ENCODE measurements around the gene CREB3L4.

CREB3L4 gene

GRCh38 chr1:153967107-153967999 is at the start of gene CREB3L4:
TSS of gene CREB3L4 (plus strand) at chr1:153967902. CDS start at chr1:153968526, 624 bp downstream.
- peak; percentile 93 for DNase-seq (ENCODE audit: low spot score)

GRCh38 chr1:153919876-153920852 is 47.5 kb upstream of the CREB3L4 start:
- peak; percentile 51 for DNase-seq (ENCODE audit: low spot score)

DNA sequence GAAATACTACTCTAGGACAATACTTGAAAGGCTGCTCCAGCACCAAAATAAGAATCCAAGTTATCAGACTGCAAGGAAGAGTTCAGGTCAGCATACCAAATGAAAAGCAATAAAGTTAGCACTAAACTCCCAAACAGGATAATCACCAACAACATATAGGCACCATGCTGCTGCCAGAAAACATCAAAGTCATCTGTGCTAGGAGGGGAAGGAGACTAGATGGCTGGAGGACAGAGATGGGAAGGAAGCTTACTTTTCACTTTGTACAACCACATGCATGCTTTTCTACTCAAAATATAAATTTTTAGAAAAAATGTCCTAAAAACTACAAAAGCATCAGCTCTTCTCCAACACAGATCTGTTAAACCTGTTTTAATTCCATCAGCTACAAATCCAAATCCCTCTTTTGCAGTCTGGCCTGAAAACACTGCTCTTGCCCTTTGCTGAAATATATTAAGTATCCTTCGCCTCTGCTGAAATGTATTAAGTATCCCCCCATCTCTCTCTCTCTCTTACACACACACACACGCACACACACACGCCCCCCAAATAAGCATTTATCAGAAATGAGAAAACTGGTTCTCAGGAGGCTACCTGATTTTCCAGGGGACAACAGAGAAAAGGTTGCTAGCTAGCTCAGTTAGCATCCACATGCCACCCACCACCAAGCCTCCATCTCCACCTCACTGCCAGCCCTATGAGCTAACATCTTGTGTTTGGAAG is 46.5 kb upstream of the CREB3L4 start:
- no peak for DNase-seq (ENCODE audit: low spot score)

- DNase-seq (ENCODE audit: low spot score), result no peak
Measured at GRCh38 chr1:153921803-153922075, 46.0 kb upstream of the CREB3L4 start.

- peak; percentile 78 for DNase-seq (ENCODE audit: low spot score)
Measured at GRCh38 chr1:153922076-153922971, 45.4 kb upstream of the CREB3L4 start.

- peak; percentile 100 for DNase-seq (ENCODE audit: low spot score)
Measured at GRCh38 chr1:153922972-153923925, 44.5 kb upstream of the CREB3L4 start, which contains the start of gene GATAD2B. TSS of gene GATAD2B (minus strand) at chr1:153922972. CDS start at chr1:153828347, 94,625 bp downstream.

GRCh38 chr1:153926405-153926804 is 41.3 kb upstream of the CREB3L4 start:
- DNase-seq (ENCODE audit: low spot score), result no peak

DNA sequence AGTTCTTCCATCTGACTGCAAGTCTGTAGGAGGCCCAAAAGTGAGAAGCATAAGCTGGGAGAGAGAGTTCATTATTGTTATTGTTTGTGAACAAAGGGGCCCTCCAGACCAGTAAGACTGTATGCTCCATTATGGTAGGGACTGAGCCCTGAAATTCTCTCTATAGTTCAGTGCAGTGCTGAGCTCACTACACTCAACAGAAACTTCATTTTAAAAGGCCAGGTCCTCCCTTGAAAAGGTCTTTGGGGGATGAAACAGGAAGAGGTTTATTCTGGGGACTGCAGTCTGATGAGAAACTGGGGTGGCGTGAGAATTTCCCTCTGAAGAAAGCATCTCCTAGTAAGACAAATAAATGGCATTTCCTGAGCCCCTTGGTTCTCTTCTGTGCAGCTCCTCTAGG is 39.5 kb upstream of the CREB3L4 start:
- no peak for DNase-seq (ENCODE audit: low spot score)

GRCh38 chr1:153928791-153929341 is 38.8 kb upstream of the CREB3L4 start:
- DNase-seq (ENCODE audit: low spot score), result no peak

DNA sequence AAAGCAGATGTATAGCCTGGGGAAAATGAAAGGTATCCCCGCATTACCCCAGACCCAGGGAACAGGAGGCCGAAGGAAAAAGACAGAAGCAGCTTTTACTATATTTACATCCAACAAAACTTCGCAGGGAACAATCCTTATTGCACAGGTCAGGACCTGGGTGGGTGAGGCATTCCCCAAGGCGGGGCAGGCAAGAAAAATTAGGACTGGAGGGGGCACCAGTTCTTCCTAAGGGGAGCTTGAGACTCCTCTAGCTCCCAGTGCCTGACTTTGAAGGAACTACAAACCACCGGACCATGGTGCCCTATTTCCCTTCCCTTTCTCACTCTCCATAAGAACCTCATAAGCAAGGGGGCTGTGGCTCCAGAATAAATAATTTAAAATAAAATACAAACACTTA is 38.3 kb upstream of the CREB3L4 start:
- DNase-seq (ENCODE audit: low spot score), result no peak

DNA sequence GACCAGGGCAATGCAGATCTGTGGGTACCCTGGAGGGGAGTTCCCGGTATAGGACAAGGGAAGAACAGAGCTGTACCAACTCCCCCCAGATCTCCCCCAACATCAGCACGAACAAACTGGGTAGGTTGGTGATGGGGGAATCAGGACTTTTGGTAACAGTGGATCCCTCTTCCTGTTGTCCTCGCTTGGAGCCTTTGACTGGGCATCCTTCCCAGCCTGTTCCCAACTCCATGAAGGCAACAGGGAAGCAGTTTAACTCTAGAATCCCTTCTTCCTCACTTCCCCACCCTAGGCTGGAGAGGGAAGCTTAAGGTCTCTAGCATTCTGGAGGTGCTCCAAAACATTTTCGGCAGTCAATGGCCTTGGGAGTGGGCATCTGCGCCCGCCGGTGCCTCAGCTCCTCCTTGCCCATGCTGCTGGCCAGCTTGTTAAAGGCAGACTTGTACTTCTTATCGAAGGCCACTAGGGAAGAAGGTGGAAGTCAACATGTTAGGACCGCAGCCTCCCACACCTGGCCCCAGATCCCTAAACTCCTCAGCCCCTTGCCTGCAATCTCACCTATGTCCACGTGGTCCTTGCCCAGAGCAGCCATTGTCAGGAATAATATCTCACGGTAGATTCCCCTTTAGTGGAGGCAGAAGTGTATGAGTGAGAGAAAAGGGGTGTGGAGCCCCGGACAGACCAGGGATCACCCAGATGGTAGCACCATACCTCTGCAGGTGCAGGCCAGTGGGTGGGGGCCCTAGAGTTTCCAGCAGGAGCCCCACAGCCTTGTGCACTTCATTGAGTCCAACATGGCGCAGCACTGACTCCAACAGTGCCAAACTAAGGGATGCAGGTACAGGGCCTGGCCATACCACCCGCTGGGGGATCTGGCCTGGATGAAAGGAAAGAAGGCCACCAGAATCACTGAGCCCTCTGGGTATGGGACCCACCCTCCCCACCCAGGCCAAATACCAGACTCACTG is 37.4 kb upstream of the CREB3L4 start:
- no peak for DNase-seq (ENCODE audit: low spot score)

GRCh38 chr1:153932156-153933131 is 35.3 kb upstream of the CREB3L4 start:
- no peak for DNase-seq (ENCODE audit: low spot score)

DNA sequence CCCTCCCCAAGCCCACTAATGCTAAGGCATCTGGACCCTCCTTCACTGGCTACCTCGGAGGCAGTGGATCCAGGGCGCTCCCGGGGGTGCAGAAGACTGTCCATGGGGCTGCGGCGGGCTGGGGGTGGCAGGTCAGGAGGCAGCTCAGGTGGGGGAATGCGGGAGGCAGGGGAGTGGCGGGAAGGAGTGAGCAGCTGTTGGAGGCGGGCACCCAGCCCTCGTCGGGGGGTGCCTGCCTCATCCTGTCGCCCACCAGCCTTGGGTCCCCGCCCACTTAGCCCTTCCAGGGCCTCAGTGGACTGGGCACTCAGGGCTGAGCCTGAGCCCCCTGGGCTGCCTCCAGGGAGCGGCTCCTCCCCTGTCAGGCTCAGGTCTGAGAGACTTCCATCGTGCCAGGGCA is 34.3 kb upstream of the CREB3L4 start:
- DNase-seq (ENCODE audit: low spot score), result no peak

DNA sequence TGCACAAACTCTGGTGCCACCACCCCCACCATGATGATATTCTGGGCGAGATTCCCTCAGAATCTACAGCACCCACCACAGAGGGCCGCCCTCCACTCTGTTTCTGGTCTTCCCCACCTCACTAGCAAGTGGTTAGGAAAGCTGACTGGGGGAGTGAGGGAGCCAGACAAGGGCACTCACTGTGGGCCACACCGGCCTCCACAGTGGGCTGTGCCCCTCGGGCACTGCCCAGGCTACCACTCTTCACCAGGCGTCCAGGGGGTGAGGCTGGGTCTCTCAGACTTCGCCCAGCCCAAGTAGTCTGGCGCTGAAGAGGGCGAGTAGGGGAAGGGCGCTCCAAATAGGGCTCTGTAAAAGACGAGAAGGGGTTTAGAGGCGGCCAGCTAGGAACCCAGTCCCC is 33.7 kb upstream of the CREB3L4 start:
- no peak for DNase-seq (ENCODE audit: low spot score)

GRCh38 chr1:153934746-153935145 is 33.0 kb upstream of the CREB3L4 start:
- DNase-seq (ENCODE audit: low spot score), result no peak

GRCh38 chr1:153936011-153936802 is 31.5 kb upstream of the CREB3L4 start:
- no peak for DNase-seq (ENCODE audit: low spot score)
